SHP77 (cell line): Measurements from ENCODE around the gene CCDC167.

ENCODE experiments used
- DNase-seq, 2 experiments: peaks; one replicate each; lab custom pipeline; 2025; lab: John Stamatoyannopoulos, UW

Gene CCDC167

DNA sequence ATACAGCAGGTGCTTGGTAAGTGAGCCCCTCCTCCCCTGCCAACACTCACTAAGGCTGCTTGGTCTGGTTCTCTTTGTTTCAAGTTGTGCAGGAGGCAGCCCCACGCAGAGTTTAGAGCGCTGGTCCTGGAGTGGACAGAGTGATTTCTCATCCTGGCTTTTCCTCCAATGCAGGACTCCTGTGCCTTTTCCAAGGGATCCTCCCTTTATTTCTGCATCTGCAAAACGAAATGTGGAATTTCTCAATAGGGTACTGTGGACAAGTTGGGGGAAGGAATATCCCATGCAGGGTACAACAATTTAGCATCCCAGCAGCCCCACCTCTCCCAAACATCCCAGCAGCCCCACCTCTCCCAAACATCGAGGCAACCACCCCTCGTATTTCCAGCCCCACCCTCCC is 30.6 kb upstream of the CCDC167 start:
- DNase-seq: no peak

DNA sequence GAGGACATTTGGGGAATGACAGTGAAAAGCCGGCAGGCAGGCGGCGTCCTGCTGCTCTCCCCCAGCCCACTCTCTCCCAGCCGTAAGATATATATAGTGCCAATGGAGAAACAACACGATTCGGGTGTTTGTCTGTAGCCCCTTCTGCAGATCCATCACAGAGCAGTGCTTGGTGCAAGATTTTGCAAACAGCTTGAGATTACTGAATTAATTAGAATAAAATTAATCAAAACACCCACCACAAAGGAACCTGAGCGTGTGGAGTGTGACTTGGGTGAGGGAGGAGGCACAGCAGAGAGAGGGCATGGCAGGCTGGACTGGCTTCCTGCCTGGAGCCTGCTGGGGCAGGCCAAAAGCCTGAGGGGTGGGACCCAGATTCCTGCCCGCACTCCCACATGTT is 28.8 kb upstream of the CCDC167 start:
- DNase-seq: no peak

DNA sequence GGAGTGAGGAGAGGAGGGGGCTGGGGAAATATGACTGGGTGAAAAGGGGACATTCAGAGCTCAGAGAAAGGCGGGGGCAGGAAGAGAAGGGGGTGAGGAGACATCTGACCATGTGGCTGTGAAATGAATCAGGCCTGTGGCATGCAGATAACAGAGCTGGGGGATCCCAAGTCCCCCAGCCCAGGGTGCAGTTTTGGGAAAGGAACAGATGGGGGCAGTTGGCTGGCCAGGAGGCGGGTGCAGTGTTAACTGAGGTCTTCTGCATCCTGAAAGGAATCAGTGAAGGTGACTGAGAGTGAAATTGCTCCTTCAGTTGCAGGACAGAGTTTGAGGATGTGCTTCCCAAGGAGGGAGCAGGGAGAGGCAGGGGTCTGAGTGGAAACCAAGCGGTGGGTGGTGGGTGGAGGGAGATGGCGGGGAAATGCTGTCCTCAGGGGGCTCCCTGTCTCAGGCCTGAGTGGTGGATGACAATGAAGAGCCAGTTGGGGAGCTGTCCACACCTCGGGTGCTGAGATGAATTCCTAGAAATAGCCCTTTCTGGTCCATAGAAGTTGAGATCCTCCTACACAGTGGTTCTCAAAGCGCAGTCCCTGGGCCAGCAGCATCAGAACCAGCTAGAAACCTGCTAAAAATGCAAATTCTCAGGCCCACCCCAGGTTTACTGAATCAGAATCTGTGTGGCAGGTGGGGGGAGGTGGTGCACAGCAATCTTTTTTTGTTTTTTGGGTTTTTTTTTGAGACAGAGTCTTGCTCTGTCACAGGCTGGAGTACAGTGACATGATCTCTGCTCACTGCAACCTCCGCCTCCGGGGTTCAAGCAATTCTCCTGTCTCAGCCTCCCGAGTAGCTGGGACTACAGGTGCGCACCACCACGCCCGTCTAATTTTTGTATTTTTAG is 26.0 kb upstream of the CCDC167 start:
- no peak for DNase-seq

DNA sequence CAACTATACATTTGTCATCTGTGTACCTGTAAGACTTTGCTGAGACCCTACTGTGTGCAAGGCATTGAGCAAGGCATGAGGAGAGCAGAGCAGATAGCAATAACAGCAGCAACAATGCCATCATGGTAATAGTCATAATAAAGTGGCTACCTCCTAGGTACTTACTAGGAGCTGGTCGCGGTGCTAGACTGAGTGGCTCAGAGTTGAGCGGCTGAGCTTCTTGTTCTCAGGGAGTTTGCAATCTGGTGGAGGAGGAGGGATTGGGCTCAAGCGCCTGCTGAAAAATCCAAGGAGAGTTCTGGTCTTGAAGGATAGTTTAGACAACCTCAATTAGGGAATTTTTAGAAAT is 25.3 kb upstream of the CCDC167 start:
- no peak for DNase-seq

DNA sequence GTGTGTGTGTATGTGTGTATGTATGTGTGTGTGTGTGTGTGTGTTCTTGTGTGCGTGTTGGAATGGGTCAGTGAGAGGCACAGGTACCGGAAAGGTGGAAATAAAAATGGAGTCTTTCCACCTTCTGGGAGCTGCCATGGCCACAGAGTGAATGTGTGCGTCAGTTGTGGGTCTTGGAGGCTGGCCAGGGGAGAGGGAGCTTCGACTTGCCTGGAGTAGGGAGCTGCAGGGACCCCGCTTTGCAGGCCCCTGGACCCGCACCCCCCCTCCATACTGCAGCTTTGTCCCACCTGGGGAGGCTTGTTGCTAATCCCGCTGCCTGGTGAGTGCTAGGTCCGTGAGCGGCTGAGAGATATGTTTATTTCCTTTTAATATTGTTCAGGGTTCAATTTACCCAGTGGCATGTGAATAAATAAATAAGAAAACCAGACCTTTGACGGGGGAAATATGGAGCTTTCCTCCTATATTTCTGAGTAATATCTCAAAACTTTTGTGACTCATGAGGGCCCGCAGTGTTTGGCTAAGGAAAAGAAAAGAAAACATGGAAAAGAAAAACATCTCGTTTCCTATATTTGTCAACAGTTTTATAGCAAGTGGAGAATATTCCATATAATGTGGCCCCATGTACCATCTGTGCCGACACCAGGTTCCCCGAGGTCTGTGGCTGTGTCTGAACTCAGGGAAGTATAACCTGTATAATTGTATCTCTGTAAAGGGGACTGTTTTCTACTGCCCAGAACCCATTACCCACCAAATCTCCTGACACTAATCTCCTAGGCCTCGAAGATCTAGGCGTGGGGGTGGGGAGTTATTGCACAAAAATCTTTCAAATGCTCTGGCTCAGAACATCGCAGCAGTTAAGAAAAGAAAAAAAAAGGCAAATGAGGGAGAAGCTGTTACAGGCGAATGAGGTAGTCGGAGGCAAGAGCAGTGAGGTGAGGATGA is 24.6 kb upstream of the CCDC167 start:
- DNase-seq: peak in 1 of 2 experiments; percentile 26

DNA sequence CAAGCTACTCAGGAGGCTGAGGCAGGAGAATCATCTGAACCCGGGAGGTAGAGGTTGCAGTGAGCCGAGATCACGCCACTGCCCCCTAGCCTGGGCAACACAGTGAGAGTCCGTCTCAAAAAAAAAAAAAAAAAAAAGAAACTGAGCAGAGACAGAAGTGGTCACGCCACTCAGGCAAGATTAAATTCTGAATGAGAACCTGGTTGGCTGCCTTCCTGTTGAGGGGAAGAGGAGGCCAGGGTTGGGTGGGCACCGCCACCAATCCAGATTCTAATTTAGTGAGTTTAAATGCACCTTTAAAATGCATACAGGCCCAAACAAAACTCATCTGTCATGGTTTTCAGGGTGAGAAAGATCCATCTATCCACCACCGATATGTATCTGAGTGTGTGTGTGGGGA is 23.7 kb upstream of the CCDC167 start:
- DNase-seq: no peak

DNA sequence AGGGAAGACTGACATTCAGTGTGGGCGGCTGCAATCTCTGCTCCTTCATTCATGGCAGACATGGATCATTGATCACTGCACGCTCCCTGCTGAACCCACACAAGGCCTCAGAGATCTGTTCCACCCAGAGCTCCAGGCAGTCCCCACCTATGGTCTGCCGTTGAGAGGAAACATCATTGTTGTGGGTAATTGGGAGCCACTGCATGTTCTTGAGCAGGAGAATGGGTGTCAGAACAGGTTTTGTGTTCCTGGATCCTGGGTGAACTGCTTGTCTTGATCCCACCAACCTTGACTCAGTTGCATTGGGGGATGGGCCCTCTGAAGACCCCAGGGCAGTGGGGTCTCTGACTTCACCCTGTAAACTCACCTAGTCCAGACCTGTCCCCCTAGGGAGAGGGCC is 23.1 kb upstream of the CCDC167 start:
- no peak for DNase-seq

DNA sequence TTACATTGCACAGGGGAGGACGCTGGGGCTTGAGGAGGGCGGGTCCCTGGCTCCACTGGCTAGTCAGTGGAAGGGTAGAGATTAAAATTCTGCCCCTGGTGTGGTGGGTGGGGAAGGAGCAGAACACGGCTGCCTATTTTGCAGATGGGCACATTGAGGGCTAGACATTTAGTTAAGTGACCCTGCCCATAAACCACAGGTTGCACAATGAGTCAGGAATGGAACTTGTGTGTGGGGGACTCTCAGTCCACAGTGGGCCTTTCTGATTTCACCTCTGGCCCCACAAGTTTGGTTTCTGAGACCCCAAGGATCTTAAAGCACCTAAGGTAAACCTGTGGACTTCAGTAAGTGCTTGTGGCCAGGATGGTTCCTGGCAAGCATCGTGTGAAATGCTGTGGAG is 22.0 kb upstream of the CCDC167 start:
- DNase-seq: no peak

DNA sequence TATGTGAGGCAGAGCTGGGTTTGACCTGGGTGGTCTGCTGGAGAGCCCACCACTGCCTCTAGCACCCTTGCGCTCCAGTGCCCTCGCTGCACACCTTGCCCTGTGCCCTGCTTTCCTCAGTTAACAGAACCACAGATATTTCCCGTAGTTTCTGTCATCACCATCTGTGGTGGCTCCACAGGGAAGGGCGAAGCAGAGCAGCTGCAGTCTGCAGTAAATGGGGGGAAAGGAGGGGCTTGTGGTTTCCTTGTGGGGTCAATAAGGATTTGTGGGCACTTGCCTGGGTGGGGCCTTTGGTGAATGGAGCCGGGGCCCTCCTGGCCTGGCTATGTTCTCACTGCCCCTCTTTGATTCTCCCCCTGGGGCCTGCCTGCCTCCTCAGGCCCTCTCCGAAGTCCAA is 21.2 kb upstream of the CCDC167 start:
- no peak for DNase-seq

DNA sequence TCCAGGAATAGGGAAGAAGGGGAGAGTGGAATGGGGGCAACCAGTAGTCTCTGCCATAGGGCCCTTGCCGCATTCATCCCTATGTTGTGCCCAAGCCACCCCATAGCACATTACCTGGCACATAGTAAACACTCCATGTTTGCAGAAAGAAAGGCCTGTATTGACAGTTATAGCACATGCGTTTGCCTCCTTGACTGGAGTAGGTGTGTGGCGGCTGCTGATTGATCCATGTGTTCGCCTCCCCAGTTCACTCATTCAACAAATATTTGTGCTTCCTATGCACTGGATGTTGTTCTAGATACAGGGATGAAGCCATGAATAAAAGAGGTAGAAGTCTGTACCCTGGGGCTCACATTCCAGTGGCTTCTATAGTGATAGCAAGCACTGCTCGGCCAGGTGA is 19.8 kb upstream of the CCDC167 start:
- DNase-seq: no peak

DNA sequence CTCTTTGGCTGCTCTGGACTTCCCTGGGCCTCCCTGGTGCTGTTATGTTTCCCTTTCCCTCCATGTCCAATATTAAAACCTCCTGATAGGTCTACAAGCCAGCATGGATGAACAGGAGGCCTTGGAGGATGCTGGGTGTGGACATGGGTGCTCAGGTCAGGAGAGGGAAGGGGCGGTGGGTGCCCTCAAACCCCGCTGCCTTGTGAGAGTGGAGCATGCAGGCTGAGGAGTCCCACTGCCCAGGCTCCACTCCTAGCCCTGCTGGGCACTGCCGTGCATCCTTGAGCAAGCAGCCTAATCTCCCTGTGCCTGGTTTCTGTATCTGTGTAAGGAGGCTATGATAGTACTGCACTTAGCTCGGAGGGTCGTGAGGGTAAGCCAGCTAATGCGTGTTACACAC is 18.4 kb upstream of the CCDC167 start:
- DNase-seq: no peak

DNA sequence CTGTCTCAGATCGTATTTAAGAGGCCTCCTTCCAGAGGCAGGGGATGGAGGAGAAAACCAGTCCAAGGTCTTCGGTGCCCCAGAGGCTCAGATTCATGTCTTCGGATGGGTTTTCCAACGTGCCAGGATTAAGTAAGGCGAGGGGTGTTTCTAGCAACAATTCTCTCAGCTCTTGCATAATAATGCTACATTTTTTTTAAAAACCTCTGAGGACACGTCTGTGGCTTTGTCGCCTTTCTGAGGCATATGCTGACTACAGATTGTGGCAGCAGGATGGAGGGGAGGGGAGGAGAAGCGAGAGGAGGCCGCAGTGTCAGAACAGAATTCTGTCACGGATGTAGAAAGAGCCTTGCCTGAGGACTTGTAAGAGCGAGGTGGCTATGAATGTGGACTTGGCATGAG is 17.7 kb upstream of the CCDC167 start:
- no peak for DNase-seq

DNA sequence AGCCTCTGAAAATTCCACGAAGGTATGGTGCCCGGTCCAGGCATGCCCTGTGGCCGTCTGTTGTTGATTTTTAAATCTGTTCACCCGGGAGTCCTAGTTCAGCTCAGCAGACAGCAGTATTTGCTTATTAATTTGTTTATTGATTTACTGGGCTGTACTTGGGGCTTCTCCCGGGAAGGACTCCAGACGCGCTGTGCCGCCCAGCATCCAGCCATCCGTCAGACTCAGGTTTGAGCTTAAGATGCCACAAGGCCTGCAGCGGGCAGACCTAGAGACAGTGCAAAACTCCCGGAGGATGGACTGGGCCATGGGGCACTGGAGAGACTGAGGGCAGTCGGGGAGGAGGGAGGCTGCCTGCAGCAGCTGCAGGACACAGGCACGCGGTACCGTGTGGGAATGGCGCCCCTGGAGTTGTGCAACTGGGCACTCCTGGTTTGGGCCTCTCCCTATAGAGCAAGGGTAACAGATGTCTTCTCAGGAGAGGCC is 17.3 kb upstream of the CCDC167 start:
- DNase-seq: no peak

DNA sequence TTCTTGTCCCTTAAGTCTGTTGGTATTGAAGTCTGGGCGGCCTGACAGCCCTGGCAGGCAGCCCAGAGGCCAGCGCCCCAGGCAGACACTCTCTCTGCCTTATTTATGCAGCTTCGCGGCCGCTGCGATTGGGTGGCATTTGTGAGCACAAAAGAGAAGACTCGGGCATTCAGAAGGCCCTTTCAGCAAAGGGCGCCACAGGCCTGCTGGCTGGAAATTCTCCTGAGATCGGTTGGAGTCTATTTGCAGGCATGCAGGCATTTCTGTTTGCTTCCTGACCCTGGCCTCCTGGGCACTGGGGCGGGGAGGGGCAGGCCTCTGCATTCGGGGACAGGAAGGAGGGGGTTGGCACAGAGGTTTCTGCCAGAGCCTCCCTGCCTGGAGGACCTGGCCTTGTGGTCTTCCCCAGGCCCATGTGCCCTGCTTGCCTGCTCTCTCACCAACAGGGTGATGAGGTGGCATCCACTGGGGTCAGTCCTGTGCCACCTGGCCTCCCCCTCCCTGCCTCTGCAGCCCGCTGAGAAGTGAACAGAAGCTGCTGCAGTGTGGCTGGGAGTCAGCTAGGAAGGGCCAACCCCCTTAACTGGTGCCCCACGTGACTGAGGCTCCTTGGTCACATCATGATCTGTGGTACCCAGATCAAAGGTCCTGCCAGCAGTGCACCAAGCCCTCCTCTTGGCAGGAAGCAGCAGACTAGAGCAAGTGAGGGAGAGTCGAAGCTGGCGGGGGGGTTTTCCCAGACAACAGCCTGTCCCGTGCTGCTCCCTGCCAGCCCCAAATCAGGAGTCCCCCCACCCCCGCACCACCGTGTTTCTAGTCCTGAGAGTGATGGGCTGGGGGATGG is 16.6 kb upstream of the CCDC167 start:
- DNase-seq: peak; percentile 54 to 65

DNA sequence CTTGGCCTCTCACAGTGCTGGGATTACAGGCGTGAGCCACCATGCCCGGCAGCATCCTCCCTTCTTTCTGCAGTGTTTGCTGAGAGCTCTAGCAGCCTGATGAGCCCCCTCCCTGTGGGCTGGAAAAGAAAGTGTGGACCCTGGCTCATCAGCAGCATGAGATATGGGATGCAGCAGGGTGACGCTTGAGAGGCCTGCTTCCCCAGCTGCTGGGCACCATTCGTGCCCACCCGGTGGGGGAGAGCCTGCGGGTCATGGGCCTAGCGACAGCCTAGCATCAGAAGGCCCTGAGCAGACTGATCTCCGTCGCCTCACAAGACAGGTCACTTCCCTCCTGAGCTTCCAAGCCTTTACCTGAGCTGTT is 16.0 kb upstream of the CCDC167 start:
- DNase-seq: peak; percentile 54 to 65

DNA sequence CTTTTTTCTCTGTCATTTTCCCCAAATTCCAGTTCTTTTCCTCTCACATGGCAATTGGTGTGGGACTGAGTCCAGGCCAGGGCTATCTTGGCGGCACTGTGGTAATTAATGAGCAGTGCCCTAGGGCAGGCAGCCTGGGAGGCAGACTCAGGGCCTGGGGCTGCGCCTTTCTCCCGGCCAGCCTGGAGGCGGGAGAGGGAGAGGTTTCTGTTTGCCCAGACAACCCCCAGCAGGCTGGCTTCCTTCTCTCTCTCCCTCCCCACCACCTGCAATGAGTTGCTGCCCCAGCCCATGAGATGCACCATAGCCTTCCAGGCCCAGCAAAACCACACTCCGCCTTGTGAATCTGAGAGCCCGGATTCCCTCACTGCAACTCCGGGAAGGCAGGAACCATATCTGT is 15.1 kb upstream of the CCDC167 start:
- DNase-seq: no peak

DNA sequence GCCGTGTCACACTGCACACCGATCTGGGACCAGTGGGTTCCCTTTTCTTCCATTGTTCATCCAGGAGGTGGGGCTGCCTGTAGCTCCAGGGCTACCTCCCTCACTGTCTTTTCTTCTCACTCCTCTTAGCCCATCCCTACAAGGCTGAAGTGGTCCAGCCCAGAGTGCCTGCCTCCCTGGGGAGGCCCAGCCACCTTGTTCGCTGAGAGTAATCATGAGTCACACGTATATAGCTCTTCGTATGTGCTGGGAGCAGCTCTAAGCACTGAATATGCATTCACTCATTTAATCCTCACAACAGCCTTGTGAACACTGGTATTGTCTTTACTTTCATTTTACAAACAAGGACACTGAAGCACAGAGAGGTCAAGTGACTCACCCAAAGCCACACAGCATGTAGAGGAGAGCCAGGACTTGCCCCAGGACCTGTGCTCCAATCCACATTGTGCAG is 14.7 kb upstream of the CCDC167 start:
- no peak for DNase-seq

DNA sequence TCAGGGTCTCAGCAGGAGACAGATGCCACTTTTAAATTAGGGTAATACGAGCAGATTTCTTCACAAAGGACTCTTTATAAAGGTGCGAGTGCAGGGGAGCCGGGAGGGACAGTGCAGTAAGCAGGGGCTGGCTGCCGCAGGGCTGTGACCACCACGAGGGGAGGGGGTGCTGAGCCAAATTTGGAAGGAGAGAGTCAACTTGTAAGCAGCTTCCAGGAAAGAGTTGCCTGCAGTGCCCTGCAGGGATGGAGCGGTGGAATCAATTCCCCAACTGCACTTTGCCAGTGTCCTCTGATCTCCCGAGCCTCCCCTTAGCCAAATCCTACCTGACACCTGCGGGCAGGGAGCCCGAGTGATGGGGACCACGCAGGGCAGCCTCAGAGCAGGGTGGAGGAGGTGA is 13.9 kb upstream of the CCDC167 start:
- DNase-seq: no peak

DNA sequence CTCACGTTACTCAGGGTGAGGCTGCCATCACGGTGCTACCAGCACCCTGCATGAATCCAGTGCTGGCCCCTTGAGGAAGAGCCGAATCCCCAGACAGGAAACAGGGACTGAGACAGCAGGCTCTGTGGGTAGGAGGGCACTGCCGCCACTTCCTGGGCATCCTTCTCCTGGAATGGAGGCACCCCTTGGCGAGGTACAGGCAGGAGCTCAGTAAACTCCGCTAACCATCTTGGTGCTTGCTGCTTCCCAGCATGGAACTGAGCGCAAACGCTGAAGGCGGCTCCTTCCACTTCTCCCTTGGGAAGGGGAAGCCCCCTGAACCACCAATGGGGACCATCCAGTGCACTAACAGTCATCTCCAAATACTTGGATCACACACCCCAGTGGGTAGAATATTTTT is 13.5 kb upstream of the CCDC167 start:
- no peak for DNase-seq

DNA sequence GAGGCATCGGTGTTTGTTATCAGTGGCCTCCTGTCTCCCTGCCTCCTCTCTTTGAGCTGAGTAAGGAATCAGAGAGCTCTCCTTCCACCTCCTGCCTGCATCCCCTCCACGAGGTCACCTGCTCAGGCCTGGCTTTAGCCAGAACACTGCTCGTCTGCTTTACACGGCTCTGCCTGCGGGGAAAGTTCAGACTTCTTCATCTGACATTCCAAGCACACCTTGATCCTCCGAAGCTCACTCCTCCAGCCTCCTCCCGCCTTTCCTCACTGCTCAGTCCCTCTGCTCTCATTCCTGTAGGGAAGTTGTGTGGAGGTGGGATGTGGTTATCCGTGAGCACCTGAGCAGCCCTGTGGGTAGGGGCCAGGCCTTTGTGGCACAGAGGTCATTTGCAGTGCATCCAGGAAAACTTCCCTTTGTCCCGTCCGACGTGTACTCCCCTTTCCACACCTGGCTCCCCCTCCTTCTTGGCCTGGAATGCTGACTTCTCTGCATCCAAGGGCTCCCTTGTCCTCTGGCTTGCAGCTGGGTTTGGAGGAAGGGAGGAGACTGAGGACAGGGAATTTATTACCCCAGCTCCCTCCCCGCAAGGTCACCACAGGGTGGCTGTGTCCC is 12.8 kb upstream of the CCDC167 start:
- DNase-seq: no peak

DNA sequence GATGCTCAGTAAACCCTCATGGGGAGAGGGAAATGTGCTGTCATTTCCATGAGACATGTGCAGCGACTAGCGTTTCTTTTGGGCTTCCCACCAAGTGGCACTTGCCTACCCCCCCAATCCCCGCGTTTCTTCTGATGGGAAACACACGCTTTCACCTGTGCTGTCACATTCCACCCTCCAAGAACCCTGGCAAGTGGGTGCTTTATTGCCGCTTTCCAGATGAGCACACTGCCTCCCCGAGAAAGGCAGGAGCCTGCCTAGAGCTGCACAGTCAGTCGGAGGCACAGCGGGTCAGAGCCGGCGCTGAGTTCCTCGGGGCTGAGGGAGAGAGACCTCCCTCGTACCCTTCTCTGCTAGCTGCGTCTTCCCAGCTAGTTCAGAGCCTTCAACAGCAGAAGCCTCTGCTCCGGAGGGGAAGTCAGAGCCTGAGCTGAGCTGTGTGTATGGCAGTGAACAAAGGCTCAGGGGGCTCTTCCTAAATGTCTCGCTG is 12.3 kb upstream of the CCDC167 start:
- DNase-seq: no peak
